NB4 (cell line): Measurements from ENCODE around the gene UBAP1L.

Experiments
- POLR2A ChIP-seq: IDR thresholded peaks from 2 replicates; pipeline ENCODE4 v1.6.1; 2011; ENCODE audit warnings: mild to moderate bottlenecking; ENCODE audit not compliant: insufficient read length; ENCODE audit errors: extremely low read depth
- TF ChIP-seq, protein P1 (sequence below): IDR thresholded peaks from one replicate; pipeline ENCODE4 v1.5.1; 2012; ENCODE audit warnings: low read depth, low read length

DNA sequence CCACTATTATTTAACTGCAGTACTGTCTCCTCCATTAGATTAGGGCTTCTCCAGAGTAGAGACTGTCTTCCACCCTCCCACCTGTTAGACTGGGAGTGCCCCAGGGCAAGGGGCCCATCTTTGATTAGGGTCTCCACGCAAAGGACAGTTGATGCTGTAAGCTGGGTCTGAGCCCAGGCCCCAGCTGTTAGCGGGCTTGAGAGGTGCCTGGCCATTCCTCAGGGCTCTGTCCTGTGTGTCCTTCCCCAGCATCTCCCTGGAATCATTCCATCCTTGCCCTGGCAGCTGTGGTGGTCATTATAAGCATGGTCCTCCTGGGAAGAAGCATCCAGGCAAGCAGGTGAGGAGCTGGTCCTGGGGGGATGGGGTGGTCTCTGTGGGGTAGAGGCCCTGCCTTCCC, 63.7 kb downstream of the UBAP1L start:
- TF ChIP-seq POLR2A: no peak
- TF ChIP-seq, protein P1, sequence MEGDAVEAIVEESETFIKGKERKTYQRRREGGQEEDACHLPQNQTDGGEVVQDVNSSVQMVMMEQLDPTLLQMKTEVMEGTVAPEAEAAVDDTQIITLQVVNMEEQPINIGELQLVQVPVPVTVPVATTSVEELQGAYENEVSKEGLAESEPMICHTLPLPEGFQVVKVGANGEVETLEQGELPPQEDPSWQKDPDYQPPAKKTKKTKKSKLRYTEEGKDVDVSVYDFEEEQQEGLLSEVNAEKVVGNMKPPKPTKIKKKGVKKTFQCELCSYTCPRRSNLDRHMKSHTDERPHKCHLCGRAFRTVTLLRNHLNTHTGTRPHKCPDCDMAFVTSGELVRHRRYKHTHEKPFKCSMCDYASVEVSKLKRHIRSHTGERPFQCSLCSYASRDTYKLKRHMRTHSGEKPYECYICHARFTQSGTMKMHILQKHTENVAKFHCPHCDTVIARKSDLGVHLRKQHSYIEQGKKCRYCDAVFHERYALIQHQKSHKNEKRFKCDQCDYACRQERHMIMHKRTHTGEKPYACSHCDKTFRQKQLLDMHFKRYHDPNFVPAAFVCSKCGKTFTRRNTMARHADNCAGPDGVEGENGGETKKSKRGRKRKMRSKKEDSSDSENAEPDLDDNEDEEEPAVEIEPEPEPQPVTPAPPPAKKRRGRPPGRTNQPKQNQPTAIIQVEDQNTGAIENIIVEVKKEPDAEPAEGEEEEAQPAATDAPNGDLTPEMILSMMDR: no peak
